IPS-18a (cell line): ENCODE results near the gene SNX11.
"Not testable (repeated sequence)": the region's sequence is repeated elsewhere in the genome, so short reads cannot be mapped to it uniquely, and the experiment has no call there.

Source experiments
- H3K27ac ChIP-seq: one replicate; pipeline ENCODE4 v1.5.1; 2013; ENCODE audit warnings: low read length
- H3K27me3 ChIP-seq: one replicate; pipeline ENCODE4 v1.6.1; 2013; ENCODE audit warnings: mild to moderate bottlenecking, low read length; ENCODE audit not compliant: control insufficient read depth, insufficient read depth
- H3K36me3 ChIP-seq: one replicate; pipeline ENCODE4 v1.6.1; 2013; ENCODE audit warnings: low read depth, low read length; ENCODE audit not compliant: control insufficient read depth
- H3K4me1 ChIP-seq: one replicate; pipeline ENCODE4 v1.6.1; 2013; ENCODE audit warnings: low read depth, low read length; ENCODE audit not compliant: control insufficient read depth
- H3K4me3 ChIP-seq: one replicate; pipeline ENCODE4 v1.5.1; 2013; ENCODE audit warnings: low read length
- H3K9ac ChIP-seq: one replicate; pipeline ENCODE4 v1.6.1; 2013; ENCODE audit warnings: mild to moderate bottlenecking, low read length, moderate library complexity
- H3K9me3 ChIP-seq: one replicate; pipeline ENCODE4 v1.6.1; 2013; ENCODE audit warnings: low read depth, low read length; ENCODE audit not compliant: control insufficient read depth

Gene SNX11

GRCh38 chr17:48070195-48070594 is 37.4 kb upstream of the SNX11 start:
- H3K27me3 ChIP-seq = no peaks in the 10 kb centered on the region
- H3K4me3 ChIP-seq = no peak overlapping the region
- no peak overlapping the region for H3K27ac ChIP-seq
- no peaks in the 10 kb centered on the region for H3K9me3 ChIP-seq
- peaks cover 70% of the 10 kb centered on the region for H3K36me3 ChIP-seq
- H3K4me1 ChIP-seq = peaks cover 7% of the 10 kb centered on the region
- no peak overlapping the region for H3K9ac ChIP-seq

GRCh38 chr17:48071654-48072053 is 35.9 kb upstream of the SNX11 start:
- Histone ChIP-seq H3K36me3 (peaks cover 75% of the 10 kb centered on the region), H3K27ac (no peak overlapping the region), H3K4me1 (peaks cover under 1% of the 10 kb centered on the region), H3K9ac (no peak overlapping the region), H3K27me3 (no peaks in the 10 kb centered on the region), H3K4me3 (no peak overlapping the region), H3K9me3 (no peaks in the 10 kb centered on the region)

GRCh38 chr17:48072811-48073210 is 34.8 kb upstream of the SNX11 start:
- H3K27ac ChIP-seq, H3K9me3 ChIP-seq, H3K4me3 ChIP-seq, H3K27me3 ChIP-seq, H3K9ac ChIP-seq, H3K4me1 ChIP-seq: not testable (repeated sequence)
- peaks cover 70% of the 10 kb centered on the region for H3K36me3 ChIP-seq

- not testable (repeated sequence) for H3K4me3 ChIP-seq, H3K9ac ChIP-seq, H3K27me3 ChIP-seq, H3K27ac ChIP-seq, H3K4me1 ChIP-seq, H3K9me3 ChIP-seq
- peaks cover 64% of the 10 kb centered on the region for H3K36me3 ChIP-seq
Measured at GRCh38 chr17:48073566-48074094, 33.9 kb upstream of the SNX11 start.

- H3K36me3 ChIP-seq = peaks cover 60% of the 10 kb centered on the region
- H3K27ac ChIP-seq = no peak overlapping the region
- H3K27me3 ChIP-seq = no peaks in the 10 kb centered on the region
- H3K4me1 ChIP-seq = no peaks in the 10 kb centered on the region
- H3K4me3 ChIP-seq = no peak overlapping the region
- no peaks in the 10 kb centered on the region for H3K9me3 ChIP-seq
- no peak overlapping the region for H3K9ac ChIP-seq
Measured at GRCh38 chr17:48074322-48075081, 33.1 kb upstream of the SNX11 start.

- H3K4me3 ChIP-seq, H3K27ac ChIP-seq, H3K4me1 ChIP-seq, H3K27me3 ChIP-seq, H3K9ac ChIP-seq, H3K9me3 ChIP-seq: not testable (repeated sequence)
- H3K36me3 ChIP-seq = peaks cover 40% of the 10 kb centered on the region
Measured at GRCh38 chr17:48077152-48077551, 30.4 kb upstream of the SNX11 start.

GRCh38 chr17:48081858-48082257 is 25.7 kb upstream of the SNX11 start:
- H3K36me3 ChIP-seq = peaks cover 1% of the 10 kb centered on the region
- no peak overlapping the region for H3K9ac ChIP-seq
- no peak overlapping the region for H3K4me3 ChIP-seq
- no peaks in the 10 kb centered on the region for H3K4me1 ChIP-seq
- no peaks in the 10 kb centered on the region for H3K9me3 ChIP-seq
- no peaks in the 10 kb centered on the region for H3K27me3 ChIP-seq
- no peak overlapping the region for H3K27ac ChIP-seq

- no peaks in the 10 kb centered on the region for H3K36me3 ChIP-seq
- H3K4me3 ChIP-seq = no peak overlapping the region
- no peak overlapping the region for H3K9ac ChIP-seq
- no peaks in the 10 kb centered on the region for H3K4me1 ChIP-seq
- H3K9me3 ChIP-seq = no peaks in the 10 kb centered on the region
- no peak overlapping the region for H3K27ac ChIP-seq
- H3K27me3 ChIP-seq = no peaks in the 10 kb centered on the region
Measured at GRCh38 chr17:48084932-48085331, 22.6 kb upstream of the SNX11 start.

- H3K4me1 ChIP-seq = no peaks in the 10 kb centered on the region
- H3K36me3 ChIP-seq = peaks cover 11% of the 10 kb centered on the region
- H3K27ac ChIP-seq = no peak overlapping the region
Measured at GRCh38 chr17:48093341-48094045, 14.1 kb upstream of the SNX11 start.

GRCh38 chr17:48095611-48096010 is 12.0 kb upstream of the SNX11 start:
- peaks cover 8% of the 10 kb centered on the region for H3K36me3 ChIP-seq
- no peaks in the 10 kb centered on the region for H3K9me3 ChIP-seq
- H3K4me3 ChIP-seq = no peak overlapping the region
- no peak overlapping the region for H3K27ac ChIP-seq
- no peaks in the 10 kb centered on the region for H3K4me1 ChIP-seq
- H3K27me3 ChIP-seq = no peaks in the 10 kb centered on the region
- no peak overlapping the region for H3K9ac ChIP-seq

More at GRCh38 chr17:48093341-48094045, 14.1 kb upstream of the SNX11 start:
- Histone ChIP-seq H3K27me3 (no peaks in the 10 kb centered on the region), H3K9ac (no peak overlapping the region), H3K4me3 (no peak overlapping the region), H3K9me3 (no peaks in the 10 kb centered on the region)

- H3K27ac ChIP-seq = no peak overlapping the region
- no peaks in the 10 kb centered on the region for H3K27me3 ChIP-seq
- no peaks in the 10 kb centered on the region for H3K4me1 ChIP-seq
- H3K36me3 ChIP-seq = no peaks in the 10 kb centered on the region
- H3K9me3 ChIP-seq = no peaks in the 10 kb centered on the region
- peak overlapping the region; percentile 80 for H3K4me3 ChIP-seq
- peak overlapping the region; percentile 90 for H3K9ac ChIP-seq
Measured at GRCh38 chr17:48100160-48100559, 7.4 kb upstream of the SNX11 start.
